ENCODE data around the gene AFMID. TPM values are rescaled to one million over a fixed set of nuclear protein-coding genes. Genes with fewer than 3 reads are reported as not detected.

AFMID gene
- total and polyA plus RNA-seq, 2 of the 13 experiments (the other 11 are each of a cell fraction or from before 2014, with no cell fraction given): 249 to 270 TPM

GRCh38 chr17:78140169-78141051 is 46.8 kb upstream of the AFMID start (continued):
- TF ChIP-seq ZBTB40 (IDR thresholded peaks at IDR 0.05): no peak
- TF ChIP-seq ZBTB40 (CRISPR knock-in tag; IDR thresholded peaks at IDR 0.05): no peak
- peak; percentile 26 for TF ChIP-seq AGO2 (optimal IDR thresholded peaks at IDR 0.05; ENCODE audit: low read depth, low read length)
- TF ChIP-seq HHEX (CRISPR knock-in tag; IDR thresholded peaks at IDR 0.05): no peak
- no peak; the same call in 1 of the 2 replicates for TF ChIP-seq ZNF280B (CRISPR knock-in tag; IDR thresholded peaks at IDR 0.05; ENCODE audit: borderline replicate concordance)
- no peak for TF ChIP-seq SMC3 (IDR thresholded peaks at IDR 0.05; ENCODE audit: low read length)
- no peak for TF ChIP-seq CEBPB (IDR thresholded peaks at IDR 0.05; ENCODE audit: borderline replicate concordance, low read depth, low read length)
- no peak for TF ChIP-seq NBN (conservative IDR thresholded peaks at IDR 0.05)
- no peak for TF ChIP-seq KDM1A (CRISPR knock-in tag; IDR thresholded peaks at IDR 0.05)
- 0 out of 2 replicates have a peak, but pooled peaks have one; percentile 46 for TF ChIP-seq MAZ (IDR thresholded peaks at IDR 0.05; ENCODE audit: borderline replicate concordance, low read depth, low read length)
- no peak for TF ChIP-seq MAZ (CRISPR knock-in tag; IDR thresholded peaks at IDR 0.05; ENCODE audit: low read depth)
- TF ChIP-seq TIGD3 (CRISPR knock-in tag; IDR thresholded peaks at IDR 0.05; ENCODE audit: borderline replicate concordance): no peak
- no peak for TF ChIP-seq CSRNP1 (CRISPR knock-in tag; IDR thresholded peaks at IDR 0.05)
- peak; percentile 98 for TF ChIP-seq SP1 (IDR thresholded peaks at IDR 0.05)
- TF ChIP-seq SP1 (CRISPR knock-in tag; IDR thresholded peaks at IDR 0.05): peak; percentile 98

All from HepG2 (cell line).